ENCODE results near the gene SLC8A1. TPM values are rescaled to one million over a fixed set of nuclear protein-coding genes. Genes with fewer than 3 reads are reported as not detected.

The SLC8A1 gene
- total RNA-seq, 2 donors from 2014 or later: 23.2 to 28.2 TPM

DNA sequence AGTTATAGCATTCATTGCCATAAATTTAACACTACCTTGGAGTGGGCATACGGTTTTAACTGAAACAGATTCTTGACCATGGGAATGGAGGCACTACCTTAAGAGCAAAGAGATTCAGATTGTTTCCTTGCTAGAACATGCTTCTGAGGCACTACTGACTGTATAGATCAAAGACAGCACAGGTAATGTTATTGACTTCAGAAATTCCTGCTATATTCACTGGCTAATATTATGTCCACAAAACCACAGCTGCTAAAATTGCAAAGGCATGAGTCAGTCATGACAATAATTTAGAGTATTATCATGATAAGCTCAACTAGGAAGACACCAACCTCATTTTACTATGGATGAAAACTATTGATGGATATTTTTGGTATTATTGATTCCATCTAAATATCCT, 39.4 kb downstream of the SLC8A1 start:
- 70% methylated on average over 1 of the region's 1 CpG for WGBS
- TF ChIP-seq, protein P1, sequence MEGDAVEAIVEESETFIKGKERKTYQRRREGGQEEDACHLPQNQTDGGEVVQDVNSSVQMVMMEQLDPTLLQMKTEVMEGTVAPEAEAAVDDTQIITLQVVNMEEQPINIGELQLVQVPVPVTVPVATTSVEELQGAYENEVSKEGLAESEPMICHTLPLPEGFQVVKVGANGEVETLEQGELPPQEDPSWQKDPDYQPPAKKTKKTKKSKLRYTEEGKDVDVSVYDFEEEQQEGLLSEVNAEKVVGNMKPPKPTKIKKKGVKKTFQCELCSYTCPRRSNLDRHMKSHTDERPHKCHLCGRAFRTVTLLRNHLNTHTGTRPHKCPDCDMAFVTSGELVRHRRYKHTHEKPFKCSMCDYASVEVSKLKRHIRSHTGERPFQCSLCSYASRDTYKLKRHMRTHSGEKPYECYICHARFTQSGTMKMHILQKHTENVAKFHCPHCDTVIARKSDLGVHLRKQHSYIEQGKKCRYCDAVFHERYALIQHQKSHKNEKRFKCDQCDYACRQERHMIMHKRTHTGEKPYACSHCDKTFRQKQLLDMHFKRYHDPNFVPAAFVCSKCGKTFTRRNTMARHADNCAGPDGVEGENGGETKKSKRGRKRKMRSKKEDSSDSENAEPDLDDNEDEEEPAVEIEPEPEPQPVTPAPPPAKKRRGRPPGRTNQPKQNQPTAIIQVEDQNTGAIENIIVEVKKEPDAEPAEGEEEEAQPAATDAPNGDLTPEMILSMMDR (IDR thresholded peaks at IDR 0.05): no peak
- TF ChIP-seq POLR2A (IDR thresholded peaks at IDR 0.05): no peak
- TF ChIP-seq POLR2AphosphoS5 (IDR thresholded peaks at IDR 0.05): no peak
- no peaks in the 10 kb centered on the region for H3K36me3 ChIP-seq
- no peak overlapping the region for H3K27ac ChIP-seq
- no peaks in the 10 kb centered on the region for H3K9me3 ChIP-seq
- no peaks in the 10 kb centered on the region for H3K27me3 ChIP-seq (replicated peaks; ENCODE audit: insufficient read depth)
- no peaks in the 10 kb centered on the region for H3K4me1 ChIP-seq (replicated peaks)
- no peak overlapping the region for H3K4me3 ChIP-seq
- intact Hi-C loops (cut with DNase I): no loop called here
- no peak for DNase-seq (ENCODE audit: low spot score)

DNA sequence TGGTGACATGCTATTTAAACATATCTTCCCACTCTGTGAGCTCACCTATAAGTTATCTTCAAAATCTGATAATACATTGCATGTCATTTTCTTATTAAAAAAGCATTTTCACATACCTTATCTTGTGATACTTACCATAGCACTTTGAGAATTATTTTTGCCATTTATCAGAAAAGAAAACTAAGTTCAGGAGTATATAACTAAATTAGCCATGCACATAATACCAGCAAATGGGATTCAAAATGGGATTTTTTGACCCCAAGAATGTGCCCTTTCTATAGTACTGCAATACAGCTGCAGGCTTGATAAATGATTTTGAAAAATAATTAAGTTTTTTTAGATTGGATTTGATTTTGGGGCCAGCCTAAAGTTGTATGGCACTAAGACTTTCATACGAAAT, 41.2 kb downstream of the SLC8A1 start:
- H3K36me3 ChIP-seq: no peaks in the 10 kb centered on the region
- H3K27ac ChIP-seq: no peak overlapping the region
- no peaks in the 10 kb centered on the region for H3K27me3 ChIP-seq (replicated peaks; ENCODE audit: insufficient read depth)
- H3K4me3 ChIP-seq: no peak overlapping the region
- intact Hi-C loops (cut with DNase I): no loop called here
- no peak for TF ChIP-seq POLR2AphosphoS5 (IDR thresholded peaks at IDR 0.05)
- TF ChIP-seq POLR2A (IDR thresholded peaks at IDR 0.05): no peak
- TF ChIP-seq, protein P1 (IDR thresholded peaks at IDR 0.05): no peak
- 86% methylated on average over 1 of the region's 1 CpG for WGBS
- DNase-seq (ENCODE audit: low spot score): no peak
- no peaks in the 10 kb centered on the region for H3K9me3 ChIP-seq
- H3K4me1 ChIP-seq (replicated peaks): no peaks in the 10 kb centered on the region

DNA sequence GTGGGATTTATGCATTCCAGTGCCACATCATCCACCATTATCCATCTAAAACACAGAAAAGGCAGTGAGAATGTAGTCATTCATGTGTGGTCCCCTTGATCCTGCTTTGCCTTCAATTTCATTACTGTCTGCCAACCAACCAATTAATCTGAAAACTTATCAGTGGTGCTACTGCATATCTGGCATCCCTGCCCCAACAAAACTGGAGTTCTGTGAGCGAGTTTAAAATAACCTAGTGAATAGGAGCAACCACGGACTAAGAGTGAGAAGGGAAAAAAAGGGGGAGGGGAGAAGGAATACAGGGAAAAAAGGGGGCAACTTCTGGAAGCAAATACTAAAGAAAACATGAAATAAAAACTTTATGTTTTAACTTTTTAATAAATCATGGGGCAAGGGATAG, 42.2 kb downstream of the SLC8A1 start:
- WGBS: 86% methylated on average over 2 of the region's 2 CpGs
- no peak overlapping the region for H3K27ac ChIP-seq
- no peak for TF ChIP-seq POLR2A (IDR thresholded peaks at IDR 0.05)
- no peak for TF ChIP-seq POLR2AphosphoS5 (IDR thresholded peaks at IDR 0.05)
- TF ChIP-seq, protein P1 (IDR thresholded peaks at IDR 0.05): no peak
- H3K9me3 ChIP-seq: no peaks in the 10 kb centered on the region
- DNase-seq (ENCODE audit: low spot score): no peak
- no peak overlapping the region for H3K4me3 ChIP-seq
- no peaks in the 10 kb centered on the region for H3K27me3 ChIP-seq (replicated peaks; ENCODE audit: insufficient read depth)
- H3K36me3 ChIP-seq: no peaks in the 10 kb centered on the region
- H3K4me1 ChIP-seq (replicated peaks): no peaks in the 10 kb centered on the region
- intact Hi-C loops (cut with DNase I): no loop called here

DNA sequence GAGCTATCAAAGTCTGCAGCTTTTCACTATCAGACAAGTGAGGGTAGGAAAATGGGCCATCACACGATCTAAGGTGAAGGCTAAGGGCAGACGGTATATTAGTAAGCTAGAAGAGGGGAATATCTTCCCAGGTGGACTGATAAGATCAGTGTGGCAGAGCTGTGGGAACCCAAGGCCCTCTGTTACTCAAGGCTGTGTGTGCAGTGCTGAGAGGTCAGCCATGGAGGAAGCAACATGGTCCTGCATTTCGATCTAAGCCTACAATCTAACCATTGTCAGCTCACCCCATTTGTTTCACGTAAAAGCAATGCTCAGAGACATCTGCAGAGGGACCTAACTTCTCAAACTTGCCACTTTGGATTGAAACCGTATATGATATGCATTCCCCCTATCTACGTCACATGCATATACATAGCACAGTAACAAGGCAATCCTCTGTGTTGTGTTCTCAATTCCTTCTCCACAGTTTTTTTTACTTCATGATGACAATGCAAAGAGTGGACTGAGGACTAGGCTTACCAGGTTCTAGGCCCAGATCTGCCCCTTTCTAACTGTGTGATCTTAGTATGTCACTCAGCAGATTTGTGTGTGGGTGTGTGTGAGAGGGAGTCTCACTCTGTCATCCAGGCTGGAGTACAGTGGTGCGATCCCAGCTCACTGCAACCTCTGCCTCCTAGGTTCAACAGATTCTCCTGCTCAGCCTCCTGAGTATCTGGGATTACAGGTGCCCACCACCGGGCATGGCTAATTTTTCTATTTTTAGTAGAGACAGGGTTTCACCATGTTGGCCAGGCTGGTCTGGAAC, 45.2 kb downstream of the SLC8A1 start:
- H3K27ac ChIP-seq: no peak overlapping the region
- no peak for TF ChIP-seq POLR2AphosphoS5 (IDR thresholded peaks at IDR 0.05)
- no peak for TF ChIP-seq POLR2A (IDR thresholded peaks at IDR 0.05)
- TF ChIP-seq, protein P1 (IDR thresholded peaks at IDR 0.05): no peak
- 93% methylated on average over 8 of the region's 8 CpGs for WGBS
- H3K4me3 ChIP-seq: no peak overlapping the region
- DNase-seq (ENCODE audit: low spot score): no peak
- no peaks in the 10 kb centered on the region for H3K36me3 ChIP-seq
- no peaks in the 10 kb centered on the region for H3K27me3 ChIP-seq (replicated peaks; ENCODE audit: insufficient read depth)
- no peaks in the 10 kb centered on the region for H3K4me1 ChIP-seq (replicated peaks)
- H3K9me3 ChIP-seq: no peaks in the 10 kb centered on the region
- intact Hi-C loops (cut with DNase I): no loop called here

DNA sequence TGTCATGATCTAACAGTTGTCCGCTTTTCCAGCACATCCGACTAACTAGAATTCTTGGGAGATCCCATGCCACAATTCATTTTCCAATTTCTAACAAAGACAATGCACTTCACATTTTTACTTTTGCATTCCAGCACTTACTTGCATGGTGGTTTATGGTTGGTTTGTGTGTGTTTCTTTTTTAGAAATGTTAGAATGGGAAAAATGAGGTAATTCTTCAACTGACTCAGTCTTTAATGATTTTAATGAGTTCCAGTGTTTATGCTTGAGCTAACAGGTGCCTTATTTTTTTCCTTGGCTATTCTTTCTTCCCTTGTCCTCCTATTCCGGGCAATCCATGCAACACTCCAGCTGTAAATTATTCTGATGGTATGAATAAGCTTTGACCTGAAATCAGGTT, 46.4 kb downstream of the SLC8A1 start:
- H3K27me3 ChIP-seq (replicated peaks; ENCODE audit: insufficient read depth): no peaks in the 10 kb centered on the region
- H3K9me3 ChIP-seq: no peaks in the 10 kb centered on the region
- DNase-seq (ENCODE audit: low spot score): no peak
- H3K27ac ChIP-seq: no peak overlapping the region
- TF ChIP-seq, protein P1 (IDR thresholded peaks at IDR 0.05): no peak
- no peak for TF ChIP-seq POLR2AphosphoS5 (IDR thresholded peaks at IDR 0.05)
- TF ChIP-seq POLR2A (IDR thresholded peaks at IDR 0.05): no peak
- 85% methylated on average over 3 of the region's 3 CpGs for WGBS
- no peaks in the 10 kb centered on the region for H3K36me3 ChIP-seq
- intact Hi-C loops (cut with DNase I): no loop called here
- H3K4me1 ChIP-seq (replicated peaks): no peaks in the 10 kb centered on the region
- H3K4me3 ChIP-seq: no peak overlapping the region
